Cardiac muscle cell (in vitro differentiated cells and primary cell): Measurements from ENCODE around the gene ACADSB. TPM values are rescaled to one million over a fixed set of nuclear protein-coding genes. Genes with fewer than 3 reads are reported as not detected.

Source experiments
- DNase-seq, 2 donors: peaks; one replicate each; pipeline versions ENCODE4 v3.0.0 to v3.0.0-alpha.2; 2010 to 2017; ENCODE audit warnings: low read depth in 1 of 2, low spot score in 1 of 2
- H3K27ac ChIP-seq: fragments of 200-600 bp; sonication (generic); 2 replicates; pipeline ENCODE4 v1.5.1; 2016
- H3K27me3 ChIP-seq: fragments of 200-600 bp; sonication (generic); 2 replicates; pipeline ENCODE4 v1.6.0; 2016; ENCODE audit warnings: control low read depth
- H3K36me3 ChIP-seq: fragments of 200-600 bp; sonication (generic); 2 replicates; pipeline ENCODE4 v1.5.1; 2016; ENCODE audit warnings: control low read depth
- H3K4me1 ChIP-seq: fragments of 200-600 bp; sonication (generic); 2 replicates; pipeline ENCODE4 v1.8.1; 2017; ENCODE audit warnings: low read depth, mild to moderate bottlenecking, mixed run types
- H3K4me3 ChIP-seq: fragments of 200-600 bp; sonication (generic); 2 replicates; pipeline ENCODE4 v1.5.1; 2016; ENCODE audit warnings: mild to moderate bottlenecking
- H3K9me3 ChIP-seq: fragments of 200-600 bp; sonication (generic); 2 replicates; pipeline ENCODE4 v1.5.1; 2017; ENCODE audit warnings: low read depth, mild to moderate bottlenecking, control low read depth
- CTCF ChIP-seq: IDR thresholded peaks from 2 replicates; pipeline ENCODE4 v1.5.1; 2012; ENCODE audit warnings: low read depth, mild to moderate bottlenecking, low read length
- polyA plus RNA-seq: library from polyadenylated mRNA; unstranded; fragments of >200 nt; fragmentation: Nextera tagmentation; extraction: Ambion mirVana; gene quantifications from 2 replicates; pipeline ENCODE4 v1.2.1, GENCODE V29; 2016
- total RNA-seq: library from RNA; depleted of rRNA; stranded (reverse); fragments of >200 nt; gene quantifications from 2 replicates; pipeline ENCODE4 v1.2.3, GENCODE V29; 2016

The ACADSB gene
- total and polyA plus RNA-seq, 2 experiments from 2014 or later = 14.3 to 16.0 TPM

- no peaks in the 10 kb centered on the region for H3K27me3 ChIP-seq
- no peak for TF ChIP-seq CTCF
- H3K4me3 ChIP-seq = no peak overlapping the region
- no peaks in the 10 kb centered on the region for H3K36me3 ChIP-seq
- DNase-seq = no peak
- no peaks in the 10 kb centered on the region for H3K4me1 ChIP-seq
- H3K9me3 ChIP-seq = no peaks in the 10 kb centered on the region
- H3K27ac ChIP-seq = no peak overlapping the region
These were observed 9.7 kb downstream of the ACADSB start for GRCh38 chr10:123018531-123018930.

- H3K27ac ChIP-seq = no peak overlapping the region
- no peak overlapping the region for H3K4me3 ChIP-seq
- no peaks in the 10 kb centered on the region for H3K36me3 ChIP-seq
- no peaks in the 10 kb centered on the region for H3K27me3 ChIP-seq
- TF ChIP-seq CTCF = no peak
- H3K9me3 ChIP-seq = no peaks in the 10 kb centered on the region
- no peaks in the 10 kb centered on the region for H3K4me1 ChIP-seq
- DNase-seq = no peak
These were observed 10.5 kb downstream of the ACADSB start for GRCh38 chr10:123019264-123019663.

- no peak overlapping the region for H3K27ac ChIP-seq
- H3K4me1 ChIP-seq = no peaks in the 10 kb centered on the region
- DNase-seq = no peak
- no peak overlapping the region for H3K4me3 ChIP-seq
- no peak for TF ChIP-seq CTCF
- no peaks in the 10 kb centered on the region for H3K9me3 ChIP-seq
- H3K27me3 ChIP-seq = no peaks in the 10 kb centered on the region
- no peaks in the 10 kb centered on the region for H3K36me3 ChIP-seq
These were observed 11.3 kb downstream of the ACADSB start for GRCh38 chr10:123019941-123020703.

- no peaks in the 10 kb centered on the region for H3K36me3 ChIP-seq
- no peak overlapping the region for H3K4me3 ChIP-seq
- no peaks in the 10 kb centered on the region for H3K27me3 ChIP-seq
- peak in 1 of 2 donors; percentile 37 for DNase-seq
- no peaks in the 10 kb centered on the region for H3K9me3 ChIP-seq
- H3K4me1 ChIP-seq = no peaks in the 10 kb centered on the region
- H3K27ac ChIP-seq = no peak overlapping the region
- peak; percentile 52 for TF ChIP-seq CTCF
These were observed 12.7 kb downstream of the ACADSB start for GRCh38 chr10:123021517-123021916.

GRCh38 chr10:123024540-123024939 lies 15.7 kb downstream of the ACADSB start:
- no peaks in the 10 kb centered on the region for H3K9me3 ChIP-seq
- H3K4me1 ChIP-seq = no peaks in the 10 kb centered on the region
- no peak overlapping the region for H3K4me3 ChIP-seq
- no peak overlapping the region for H3K27ac ChIP-seq
- TF ChIP-seq CTCF = no peak
- DNase-seq = no peak
- H3K36me3 ChIP-seq = no peaks in the 10 kb centered on the region
- H3K27me3 ChIP-seq = no peaks in the 10 kb centered on the region
